ENCODE measurements around the gene TGFBR3L. TPM values are rescaled to one million over a fixed set of nuclear protein-coding genes. Genes with fewer than 3 reads are reported as not detected.
A peak's percentile ranks its signal among the peaks of the same experiment; 100 is the strongest.

The TGFBR3L gene
- total and polyA plus RNA-seq, 2 of the 13 experiments (the other 11 are each of a cell fraction or from before 2014, with no cell fraction given) = 0.20 to 1.0 TPM

GRCh38 chr19:7943444-7944176 lies 29.0 kb downstream of the TGFBR3L start, which contains the start of gene TIMM44 (continued):
- TF ChIP-seq CCAR2 (optimal IDR thresholded peaks at IDR 0.05; ENCODE audit: low read depth, low read length) = no peak
- no peak for TF ChIP-seq TEF (CRISPR knock-in tag; IDR thresholded peaks at IDR 0.05)
- peak; percentile 66 for TF ChIP-seq PITX1 (CRISPR knock-in tag; IDR thresholded peaks at IDR 0.05)
- peak; percentile 52 for TF ChIP-seq NR2F6 (IDR thresholded peaks at IDR 0.05)
- TF ChIP-seq NR2F6 (CRISPR knock-in tag; IDR thresholded peaks at IDR 0.05) = peak; percentile 79
- peak; percentile 62; the same call in 1 of the 2 replicates for TF ChIP-seq ZNF792 (CRISPR knock-in tag; IDR thresholded peaks at IDR 0.05)
- TF ChIP-seq ZNF124 (CRISPR knock-in tag; IDR thresholded peaks at IDR 0.05) = peak; percentile 58; the same call in 1 of the 2 replicates
- peak; percentile 99 for TF ChIP-seq MXD1 (CRISPR knock-in tag; IDR thresholded peaks at IDR 0.05)
- 0 out of 2 replicates have a peak, but pooled peaks have one; percentile 33 for TF ChIP-seq ZNF142 (CRISPR knock-in tag; IDR thresholded peaks at IDR 0.05)
- no peak for TF ChIP-seq MLXIP (CRISPR knock-in tag; IDR thresholded peaks at IDR 0.05; ENCODE audit: borderline replicate concordance)
- TF ChIP-seq PHF5A (CRISPR knock-in tag; IDR thresholded peaks at IDR 0.05; ENCODE audit: low read depth, unreplicated experiment) = no peak
- TF ChIP-seq ZNF639 (CRISPR knock-in tag; conservative IDR thresholded peaks at IDR 0.05) = 0 out of 2 replicates have a peak, but pooled peaks have one; percentile 68
- no peak for TF ChIP-seq AFF4 (CRISPR knock-in tag; IDR thresholded peaks at IDR 0.05)

Data from HepG2 (cell line).